HG03571 (cell line): Measurements from ENCODE around the gene HOXB8.

Source experiments
- ATAC-seq: cut with Tn5 transposase; IDR thresholded peaks from one replicate; pipeline ENCODE4 v1.9.1; 2021; ENCODE audit not compliant: unreplicated experiment

The HOXB8 gene

DNA sequence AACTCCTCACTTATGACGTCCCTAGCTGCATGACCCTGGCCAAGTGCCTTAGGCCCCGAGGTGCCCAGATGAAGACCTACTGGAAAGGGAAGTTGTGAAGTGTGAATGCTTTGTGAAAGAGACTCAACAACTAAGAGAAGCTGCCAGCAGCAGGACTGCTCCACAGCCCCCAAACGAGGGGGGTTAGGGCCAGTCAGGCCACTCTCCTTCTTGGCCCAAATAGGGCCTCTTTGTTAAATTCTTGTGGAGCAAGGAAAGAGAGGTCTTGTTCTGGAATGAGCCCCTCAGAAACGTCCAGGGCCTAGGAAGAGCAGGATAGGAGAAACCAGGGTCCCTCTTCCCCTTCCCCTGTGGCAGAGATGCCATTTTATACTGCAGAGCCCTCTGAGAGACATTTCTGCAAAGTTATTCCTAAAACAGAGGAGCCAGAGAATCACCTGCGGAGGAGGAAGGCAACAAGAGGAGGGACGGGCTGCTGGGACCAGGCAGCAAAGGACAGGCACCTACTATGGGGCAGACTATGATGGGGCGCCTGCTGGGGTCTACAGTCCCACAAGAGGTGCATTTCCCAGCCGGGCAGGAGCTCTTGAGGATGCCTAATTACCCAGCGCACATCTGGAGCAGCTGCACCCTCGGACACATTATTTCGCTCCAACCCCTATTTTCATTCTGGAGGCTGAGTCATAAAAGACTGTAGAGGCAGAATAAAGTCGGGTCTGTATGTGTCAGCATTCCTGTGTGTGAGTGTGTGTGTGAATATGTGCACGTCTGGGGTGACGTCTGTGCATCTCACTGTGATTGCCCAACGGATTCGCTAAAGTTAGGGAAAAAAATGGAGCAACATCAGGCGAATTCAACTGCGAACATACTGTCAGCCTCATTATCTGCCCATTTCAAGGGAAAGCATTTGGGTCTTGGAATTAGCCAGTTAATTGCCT, 22.5 kb upstream of the HOXB8 start:
- no peak for ATAC-seq

DNA sequence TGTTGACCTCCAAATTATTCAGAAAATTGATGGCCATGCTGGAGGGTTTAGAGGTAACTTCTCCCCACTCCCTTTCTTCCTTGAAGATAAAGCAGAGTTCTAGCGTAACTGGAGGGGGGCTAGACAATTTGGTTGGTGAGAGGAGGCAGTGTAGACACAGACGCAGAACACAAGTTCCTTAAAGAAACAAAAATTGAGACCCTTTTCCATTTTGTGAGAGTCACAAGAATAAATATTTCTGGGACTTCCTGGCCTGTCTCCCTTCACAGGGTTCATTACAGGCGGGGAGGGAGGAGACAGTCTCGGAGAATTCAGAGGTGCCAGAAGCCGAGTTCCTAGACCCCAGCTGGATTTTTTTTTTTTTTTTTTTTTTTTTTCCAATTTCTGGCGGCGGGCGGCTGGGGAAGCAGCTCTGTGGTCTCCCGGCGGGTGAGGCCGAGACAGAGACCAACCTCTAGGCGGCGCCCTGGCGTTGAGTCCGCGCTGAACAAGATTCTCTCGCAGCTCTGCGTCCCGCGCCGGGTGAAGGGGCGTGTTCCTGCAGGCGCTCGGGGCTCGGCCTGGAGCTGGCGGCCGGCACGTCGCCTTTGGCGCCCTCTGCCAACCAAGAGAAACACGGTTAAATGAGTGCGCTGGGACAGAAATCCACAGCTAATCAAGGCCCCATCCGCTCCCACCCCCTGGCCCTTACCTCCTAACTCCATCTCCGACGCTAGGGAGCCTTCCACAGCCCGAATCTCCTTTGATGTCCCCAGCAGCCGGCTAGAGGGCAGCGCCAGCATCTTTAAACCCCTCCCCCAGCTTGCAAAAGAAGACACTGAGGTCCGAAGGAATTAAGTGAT, 21.3 kb upstream of the HOXB8 start:
- no peak for ATAC-seq

GRCh38 chr17:48634493-48635208, 19.6 kb upstream of the HOXB8 start:
- no peak for ATAC-seq

GRCh38 chr17:48633266-48633677, 18.2 kb upstream of the HOXB8 start:
- no peak for ATAC-seq

GRCh38 chr17:48632579-48633265, 17.6 kb upstream of the HOXB8 start:
- no peak for ATAC-seq

GRCh38 chr17:48631693-48632578, 16.8 kb upstream of the HOXB8 start:
- ATAC-seq: no peak

- ATAC-seq: no peak
Measured at GRCh38 chr17:48630925-48631692, 16.0 kb upstream of the HOXB8 start.

DNA sequence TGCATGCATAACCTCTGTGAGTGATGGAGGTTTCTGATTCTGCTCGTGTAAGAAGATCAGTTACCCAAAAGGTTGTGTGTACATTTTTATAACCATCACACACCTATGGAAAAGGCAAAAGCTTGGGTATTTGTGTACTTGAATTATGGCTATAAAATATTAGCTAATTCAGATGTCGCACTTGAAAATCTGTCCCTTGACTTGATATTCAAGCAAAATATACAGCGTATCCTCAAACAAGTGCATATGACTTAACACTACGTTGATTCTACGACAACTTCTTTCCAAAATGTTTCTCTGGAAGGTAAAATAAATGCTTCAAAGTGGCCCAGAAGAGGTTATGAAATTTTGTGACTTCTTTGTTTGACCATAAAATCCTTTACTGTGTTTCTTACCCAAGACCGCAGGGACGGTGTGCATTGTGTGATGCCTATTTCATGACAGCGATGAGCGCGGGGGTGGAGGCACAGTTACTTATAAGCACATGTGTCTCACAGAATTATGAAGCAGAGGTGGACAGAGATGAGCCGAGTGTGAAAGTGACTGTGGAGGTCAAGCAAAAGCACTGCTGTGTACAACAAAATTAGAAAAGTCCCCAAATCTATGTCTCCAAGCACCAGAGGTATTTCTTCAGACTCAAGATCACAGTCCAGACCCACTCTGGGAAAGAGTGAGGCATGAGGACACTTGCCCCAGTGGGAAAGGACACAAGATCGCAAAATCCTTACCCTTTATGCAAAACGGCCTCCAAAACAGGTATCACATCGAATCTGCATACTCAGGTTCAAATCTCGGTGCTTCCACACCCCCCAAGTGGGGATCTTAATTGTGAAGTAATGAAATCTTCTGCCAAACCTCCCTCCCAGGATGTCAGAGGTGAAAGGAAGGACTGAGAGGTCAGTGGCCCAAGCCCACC, 15.2 kb upstream of the HOXB8 start:
- ATAC-seq: no peak

DNA sequence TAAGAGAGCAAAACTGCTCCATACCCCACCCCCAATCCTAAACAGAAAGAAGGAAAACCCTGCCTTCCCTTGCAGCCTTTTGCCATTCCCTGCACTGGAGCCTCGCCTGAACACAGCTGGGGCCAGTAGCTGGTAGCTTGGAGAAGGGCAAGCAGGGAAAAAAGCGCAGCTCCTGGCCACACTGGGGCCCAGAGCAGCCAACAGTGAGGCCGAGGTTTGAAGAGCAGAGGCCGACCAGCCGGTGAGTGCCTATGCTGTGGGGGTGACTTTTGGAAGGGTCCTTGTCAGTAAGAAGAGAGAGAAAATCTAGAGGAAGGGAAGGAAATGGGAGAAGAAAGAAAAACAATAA, 14.3 kb upstream of the HOXB8 start:
- no peak for ATAC-seq

DNA sequence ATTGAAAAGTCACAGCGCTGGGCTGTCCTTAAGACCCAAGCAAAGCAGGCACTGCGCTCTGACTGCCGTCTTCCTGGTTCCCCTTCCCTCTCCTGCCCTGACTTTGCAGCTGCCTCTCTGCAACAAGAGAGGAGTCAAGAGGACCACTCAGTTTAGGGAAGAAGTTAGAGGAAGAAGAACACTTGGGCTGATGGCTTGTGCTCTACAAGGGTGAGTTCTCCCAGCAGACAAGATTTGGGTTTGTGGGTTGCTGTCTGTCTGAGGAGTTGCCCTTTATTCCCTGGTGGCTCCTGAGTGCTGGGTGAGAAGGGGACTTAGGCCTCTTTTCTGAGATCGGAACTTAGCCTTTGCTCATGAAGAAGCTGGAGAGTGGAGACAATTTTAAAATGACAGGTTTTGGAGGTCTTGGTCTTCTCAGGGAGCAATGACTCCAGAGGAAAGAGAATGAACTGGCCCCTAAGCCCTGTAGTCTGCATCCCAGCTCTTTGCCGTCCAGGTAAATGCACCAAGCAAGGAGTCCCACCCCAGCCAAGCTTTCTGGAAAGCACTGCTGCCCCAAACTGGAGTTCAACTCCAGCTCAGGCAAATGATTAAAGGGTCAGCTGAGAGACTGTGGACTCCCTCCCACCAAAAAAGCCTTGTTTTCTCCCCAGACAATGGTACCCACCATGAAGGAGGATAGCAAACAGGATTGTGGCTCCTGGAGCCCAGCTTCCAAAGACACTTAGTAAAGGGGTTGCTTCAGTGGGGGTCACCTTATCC, 13.7 kb upstream of the HOXB8 start:
- ATAC-seq: no peak

DNA sequence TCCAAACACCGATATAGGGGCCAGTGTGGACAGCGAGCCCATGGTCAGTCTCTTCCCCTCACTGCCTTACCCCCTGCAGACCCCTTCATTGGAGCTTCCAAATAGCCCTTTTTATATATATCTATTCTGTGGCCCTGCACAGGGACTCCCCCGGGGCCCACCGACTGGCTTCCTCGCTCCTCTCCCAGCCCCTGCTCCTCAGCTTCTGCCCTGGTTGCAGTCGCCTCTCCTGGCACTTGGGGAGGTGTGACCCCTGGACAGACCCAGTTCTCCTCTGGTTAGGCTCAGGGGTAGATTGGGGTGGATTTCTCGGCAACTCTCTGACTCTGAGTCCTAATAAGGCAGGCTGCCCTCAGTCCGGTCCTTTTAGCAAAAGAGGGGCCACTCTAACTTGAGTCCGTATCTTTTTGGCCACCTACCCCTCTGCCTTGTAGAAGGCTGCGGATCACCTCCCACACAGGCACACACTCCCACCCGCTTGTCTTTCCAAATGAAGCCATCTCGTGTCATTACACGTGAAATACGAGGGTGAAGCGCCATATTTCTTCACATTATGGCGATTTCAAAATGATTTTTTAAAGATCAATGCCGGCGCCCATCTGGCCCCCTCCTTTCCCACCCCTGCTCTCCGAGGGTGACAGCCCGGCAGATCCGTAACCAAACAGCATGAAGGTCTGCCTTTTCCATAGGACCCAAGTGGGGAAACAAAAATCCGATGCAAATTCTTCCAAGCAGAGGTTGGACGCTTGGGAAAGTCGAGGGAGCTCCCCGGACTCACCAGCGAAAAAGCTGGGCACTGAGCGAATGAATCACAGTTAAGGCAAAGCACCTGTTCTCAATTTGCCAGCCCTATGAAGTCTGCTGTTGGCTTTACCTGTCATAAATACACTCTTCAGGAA, 12.8 kb upstream of the HOXB8 start:
- ATAC-seq: no peak

DNA sequence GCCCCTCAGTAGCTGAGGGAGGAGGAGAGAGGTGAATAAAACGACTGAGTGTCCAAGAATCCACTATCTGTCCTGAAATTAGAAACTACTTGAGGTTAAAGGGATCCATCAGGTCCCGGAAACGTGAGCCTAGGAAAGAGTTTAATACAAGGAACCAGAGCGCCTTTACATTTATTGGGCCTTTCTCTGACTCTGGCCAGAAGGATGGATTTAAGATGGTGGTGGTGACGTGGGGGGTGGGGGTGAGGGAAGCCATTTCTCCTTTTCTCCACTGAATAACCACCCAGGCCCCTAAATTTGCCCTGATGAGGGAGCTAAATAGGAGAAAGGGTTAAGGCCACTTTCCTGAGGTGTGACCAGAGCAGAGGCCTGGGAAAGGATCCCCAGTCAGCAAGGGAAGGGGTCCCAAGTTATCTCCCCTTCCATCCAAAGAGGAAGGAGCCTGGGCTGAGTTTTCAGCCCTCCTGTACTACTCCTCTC, 12.1 kb upstream of the HOXB8 start:
- no peak for ATAC-seq

DNA sequence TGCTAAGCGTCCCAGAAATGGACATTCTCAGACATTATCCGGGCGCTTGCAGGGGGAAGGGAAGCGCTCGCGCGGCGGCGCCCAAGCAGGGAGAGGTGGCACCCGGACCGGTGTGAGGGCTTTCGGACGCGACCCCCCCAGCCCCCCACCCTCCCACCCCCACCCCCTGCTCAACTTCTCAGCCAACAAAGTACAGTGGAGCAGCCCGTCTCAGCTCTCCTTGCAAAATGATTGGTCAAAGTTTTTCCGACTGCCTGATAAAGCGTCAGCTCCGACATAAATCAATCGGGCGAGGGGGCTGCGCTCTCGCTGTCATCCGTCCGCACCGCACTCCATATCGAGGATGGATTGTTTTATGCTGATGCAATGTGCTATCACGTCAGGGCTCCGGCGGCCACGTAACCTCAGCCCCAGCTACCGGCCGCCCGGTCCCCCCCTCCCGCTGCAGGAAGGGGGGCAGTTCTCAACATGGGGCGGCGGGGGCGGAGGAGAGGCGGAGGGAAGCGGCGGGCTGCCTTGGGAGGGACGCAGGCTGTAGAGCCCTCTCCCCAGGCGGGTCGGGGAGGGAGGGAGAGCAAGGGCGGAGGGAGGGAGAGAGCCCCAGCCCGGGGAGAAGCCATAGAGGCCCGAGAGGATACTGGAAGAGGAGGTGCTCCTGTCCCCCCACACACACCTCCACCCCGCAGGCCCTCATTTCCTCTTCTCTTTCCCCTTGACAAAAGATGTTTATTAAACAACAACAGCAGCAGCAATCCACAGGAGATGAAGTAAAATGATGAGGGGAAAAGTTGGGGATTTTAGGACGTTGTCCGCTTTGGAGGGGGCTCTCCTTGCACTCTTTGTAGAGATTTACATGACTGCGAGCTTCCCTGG, 11.4 kb upstream of the HOXB8 start, which contains the start of gene HOXB9:
TSS of gene HOXB9 (minus strand) at position 114 of the 873 bp plus-strand sequence. CDS start at position 25, 89 bp downstream.
- ATAC-seq: no peak

DNA sequence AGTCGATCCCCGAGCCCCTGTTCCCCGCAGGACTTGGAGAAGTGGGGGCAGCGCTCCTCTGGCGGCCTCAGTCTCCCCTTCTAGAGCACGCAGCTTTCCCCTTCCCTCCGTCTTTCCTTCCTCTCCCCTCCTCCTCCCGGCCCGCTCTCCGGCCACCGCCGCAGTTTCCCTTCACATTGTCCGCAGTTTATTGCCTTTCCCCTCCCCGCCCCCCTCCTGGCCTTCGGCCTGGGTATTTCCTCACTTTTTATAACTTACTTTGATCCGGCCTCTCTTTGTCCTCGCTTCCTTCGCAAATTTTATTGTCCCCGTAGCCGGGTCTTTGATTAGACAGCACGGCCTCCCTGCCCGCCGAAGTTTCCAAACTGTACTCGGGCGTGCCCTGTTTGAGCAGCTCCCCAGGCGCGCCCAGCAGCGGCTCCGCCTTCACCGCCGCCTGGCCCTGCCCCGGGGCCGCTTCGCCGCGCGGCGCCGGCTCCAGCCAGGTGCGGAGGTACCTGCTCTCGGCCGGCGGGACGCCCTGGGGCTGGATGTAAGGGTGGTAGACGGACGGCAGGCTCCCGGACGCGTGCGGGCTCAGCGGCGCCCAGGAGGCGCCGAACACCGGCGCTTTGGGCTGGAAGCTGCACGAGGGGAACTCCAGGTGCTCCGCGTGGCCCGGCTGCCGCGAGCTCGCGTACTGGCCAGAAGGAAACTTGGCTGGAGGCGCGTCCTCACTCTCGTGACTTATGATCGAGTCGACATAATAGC, 10.6 kb upstream of the HOXB8 start:
- ATAC-seq: no peak
